ENCODE data around the gene MGST2. TPM values are rescaled to one million over a fixed set of nuclear protein-coding genes. Genes with fewer than 3 reads are reported as not detected.

MGST2 gene
- total RNA-seq, 3 donors from 2014 or later, result 1.5 to 2.2 (median 1.8) TPM

GRCh38 chr4:139738846-139739613 is 73.4 kb downstream of the MGST2 start:
- no peaks in the 10 kb centered on the region for H3K9me3 Mint-ChIP-seq
- peaks cover 9% of the 10 kb centered on the region for H3K4me1 Mint-ChIP-seq (ENCODE audit: low read depth)
- DNase-seq (no peak), ATAC-seq (no peak)
- peaks cover 30% of the 10 kb centered on the region for H3K27me3 Mint-ChIP-seq (ENCODE audit: low read depth)
- no peaks in the 10 kb centered on the region for H3K36me3 Mint-ChIP-seq (ENCODE audit: insufficient read depth)
- no peak overlapping the region for H3K4me3 Mint-ChIP-seq

DNA sequence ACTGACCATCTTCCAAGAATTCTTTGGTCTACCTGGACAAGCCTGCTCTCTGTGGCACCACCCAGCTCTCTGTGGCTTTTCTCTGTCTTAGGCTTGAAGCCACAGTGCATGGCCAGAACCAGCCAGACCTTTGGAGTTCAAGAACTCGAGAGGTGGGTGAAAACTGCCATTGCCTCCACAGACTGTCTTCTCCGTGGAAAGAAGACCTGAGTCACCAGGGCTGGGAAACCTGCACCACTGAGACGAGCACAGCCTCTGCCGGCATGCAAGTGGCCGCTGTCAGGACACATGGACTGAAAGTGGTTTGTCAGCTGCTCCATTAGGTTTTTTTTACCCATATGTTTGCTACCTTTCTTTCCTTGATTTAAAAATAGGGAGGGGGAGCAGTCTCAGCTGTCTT is 74.5 kb downstream of the MGST2 start:
- DNase-seq (no peak), ATAC-seq (no peak)
- Mint-ChIP-seq H3K27me3 (ENCODE audit: low read depth) (peaks cover 24% of the 10 kb centered on the region), H3K4me1 (ENCODE audit: low read depth) (peaks cover 3% of the 10 kb centered on the region), H3K9me3 (no peaks in the 10 kb centered on the region), H3K4me3 (no peak overlapping the region), H3K36me3 (ENCODE audit: insufficient read depth) (no peaks in the 10 kb centered on the region)

DNA sequence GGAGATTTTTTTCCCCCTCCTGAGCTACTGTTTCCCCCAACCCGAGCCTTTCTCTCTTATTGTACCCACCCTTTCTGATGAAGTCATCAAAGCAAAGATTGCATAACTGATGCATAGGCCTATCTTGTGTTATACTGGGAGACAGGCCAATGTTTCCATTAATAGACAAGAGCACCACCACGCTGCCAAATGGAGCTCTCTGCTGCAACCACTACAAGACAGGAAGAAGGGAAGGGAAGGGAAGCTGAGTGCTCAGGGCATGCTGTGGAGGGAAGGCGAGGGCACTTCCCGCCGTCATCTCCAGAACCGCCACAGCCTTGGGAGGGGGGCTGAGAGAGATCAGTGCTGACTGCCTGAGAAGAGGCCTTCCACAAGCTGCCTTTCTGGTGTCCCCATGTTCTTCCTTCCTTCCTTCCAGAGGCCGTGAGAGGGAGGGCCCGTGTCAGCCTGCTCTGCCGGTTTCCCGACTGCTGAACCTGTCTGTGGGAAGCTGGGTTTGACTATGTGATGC is 75.0 kb downstream of the MGST2 start:
- Mint-ChIP-seq H3K9me3 (no peaks in the 10 kb centered on the region), H3K4me3 (no peak overlapping the region), H3K27me3 (ENCODE audit: low read depth) (peaks cover 23% of the 10 kb centered on the region), H3K36me3 (ENCODE audit: insufficient read depth) (no peaks in the 10 kb centered on the region), H3K4me1 (ENCODE audit: low read depth) (peaks cover 3% of the 10 kb centered on the region)
- no peak for DNase-seq
- ATAC-seq, result no peak

DNA sequence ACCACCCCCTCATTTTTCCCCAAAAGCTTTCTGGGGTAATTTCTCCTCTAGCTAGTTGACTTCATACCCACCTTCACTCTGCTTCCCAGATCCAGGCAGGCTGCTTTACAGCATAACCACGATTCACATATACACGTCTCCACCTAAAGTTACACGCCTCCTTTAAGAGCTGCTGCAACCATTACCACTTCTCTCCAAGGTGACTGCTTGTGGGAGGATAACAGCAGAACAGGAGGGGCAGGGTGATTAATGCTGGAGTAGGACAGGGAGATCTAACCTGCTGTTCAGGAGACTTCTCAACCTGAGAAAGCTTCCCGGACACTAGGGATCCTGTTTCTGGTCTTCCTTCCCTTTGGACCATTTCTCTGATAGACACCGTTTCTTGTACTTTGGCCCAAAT is 77.4 kb downstream of the MGST2 start:
- Mint-ChIP-seq H3K27me3 (ENCODE audit: low read depth) (peaks cover 6% of the 10 kb centered on the region), H3K4me3 (no peak overlapping the region), H3K4me1 (ENCODE audit: low read depth) (no peaks in the 10 kb centered on the region), H3K36me3 (ENCODE audit: insufficient read depth) (peaks cover 2% of the 10 kb centered on the region), H3K9me3 (no peaks in the 10 kb centered on the region)
- ATAC-seq, result no peak
- no peak for DNase-seq

- H3K4me3 Mint-ChIP-seq, result no peak overlapping the region
- no peaks in the 10 kb centered on the region for H3K4me1 Mint-ChIP-seq (ENCODE audit: low read depth)
- ATAC-seq, result no peak
- DNase-seq, result no peak
- peaks cover 2% of the 10 kb centered on the region for H3K27me3 Mint-ChIP-seq (ENCODE audit: low read depth)
- no peaks in the 10 kb centered on the region for H3K9me3 Mint-ChIP-seq
- peaks cover 2% of the 10 kb centered on the region for H3K36me3 Mint-ChIP-seq (ENCODE audit: insufficient read depth)
Observed at GRCh38 chr4:139744232-139744631, 78.6 kb downstream of the MGST2 start.

DNA sequence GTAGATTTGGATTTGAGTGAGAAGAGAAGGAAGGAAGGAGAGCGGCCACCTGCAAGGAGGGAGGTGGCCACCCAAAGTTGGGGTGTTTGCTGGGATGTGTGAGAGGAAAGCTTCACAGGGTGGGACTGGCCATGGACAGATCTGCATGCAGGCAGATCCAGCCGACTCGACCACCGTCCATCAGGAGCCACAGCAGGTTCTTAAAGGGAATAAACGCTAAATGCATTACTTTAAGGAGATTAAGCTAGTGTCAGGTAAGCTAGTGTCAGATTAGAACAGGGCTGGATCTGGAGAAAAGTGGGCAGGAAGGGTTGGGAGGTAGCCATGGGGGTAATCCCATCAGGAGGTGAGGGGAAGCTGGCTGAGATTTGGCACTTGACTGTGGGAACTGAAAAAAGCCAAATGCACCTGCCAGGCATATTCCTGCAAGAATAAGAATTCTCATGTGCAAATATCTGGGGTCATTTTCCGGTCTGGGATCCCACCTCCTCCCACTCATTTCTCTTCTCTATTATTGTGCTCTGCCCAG is 79.6 kb downstream of the MGST2 start:
- ATAC-seq (no peak), DNase-seq (no peak)
- Mint-ChIP-seq H3K27me3 (ENCODE audit: low read depth) (peaks cover 2% of the 10 kb centered on the region), H3K36me3 (ENCODE audit: insufficient read depth) (peaks cover 2% of the 10 kb centered on the region), H3K9me3 (no peaks in the 10 kb centered on the region), H3K4me1 (ENCODE audit: low read depth) (no peaks in the 10 kb centered on the region), H3K4me3 (no peak overlapping the region)

DNA sequence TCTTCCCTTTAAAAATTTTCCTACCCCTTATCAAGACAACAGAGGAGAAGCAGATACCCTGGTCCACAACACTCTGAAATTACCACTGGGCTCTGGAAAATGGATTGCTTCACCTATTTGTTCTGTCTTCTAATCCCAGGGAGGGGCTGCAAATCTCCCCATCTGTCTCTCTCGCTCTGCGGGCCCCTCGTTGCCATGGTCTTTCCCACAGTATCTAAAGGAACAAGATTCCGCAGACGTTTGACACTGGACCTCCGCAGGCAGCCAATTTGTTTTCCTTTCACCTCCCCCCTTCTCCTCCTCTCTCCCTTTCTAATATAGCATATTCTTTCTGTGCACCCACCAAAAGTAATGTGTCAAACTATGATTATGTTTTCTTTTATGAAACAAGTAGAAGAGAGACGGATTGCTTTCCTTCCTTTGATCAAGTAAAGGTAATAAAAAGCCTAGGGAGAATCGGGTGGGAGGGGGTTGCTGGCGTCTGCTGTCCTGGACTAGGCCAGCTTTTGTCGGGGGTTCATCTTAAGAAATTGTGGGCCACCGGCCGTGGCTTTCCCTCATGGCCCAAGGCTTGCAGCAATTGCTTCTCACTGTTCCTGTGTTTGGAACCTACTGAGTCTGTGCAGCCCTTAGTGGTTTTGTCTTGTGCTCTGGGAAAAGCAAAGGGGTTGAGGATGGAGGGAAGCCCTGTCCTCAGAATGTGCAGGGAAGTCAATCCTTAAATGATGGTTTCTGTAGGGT is 81.0 kb downstream of the MGST2 start:
- no peaks in the 10 kb centered on the region for H3K9me3 Mint-ChIP-seq
- ATAC-seq, result no peak
- peaks cover 2% of the 10 kb centered on the region for H3K36me3 Mint-ChIP-seq (ENCODE audit: insufficient read depth)
- H3K4me3 Mint-ChIP-seq, result no peak overlapping the region
- peaks cover 2% of the 10 kb centered on the region for H3K27me3 Mint-ChIP-seq (ENCODE audit: low read depth)
- no peak for DNase-seq
- no peaks in the 10 kb centered on the region for H3K4me1 Mint-ChIP-seq (ENCODE audit: low read depth)

DNA sequence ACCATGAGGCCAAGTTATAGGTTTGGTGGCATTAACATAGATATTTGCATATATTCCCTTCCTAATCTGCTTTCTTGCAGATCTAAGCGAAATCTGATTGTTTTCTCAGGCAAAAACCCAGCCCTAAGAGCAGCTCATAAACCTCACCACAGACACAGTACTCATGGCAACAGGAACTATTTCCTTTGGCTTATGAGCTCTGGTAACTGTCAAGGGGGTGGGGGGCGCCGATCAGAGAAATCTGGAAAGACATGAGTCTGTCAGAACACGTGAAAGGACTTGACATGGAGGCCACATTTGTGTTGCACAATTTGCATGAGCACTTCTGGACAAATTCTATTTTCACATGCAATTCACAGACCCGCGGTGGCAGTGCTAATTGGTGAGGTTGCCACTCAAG is 83.7 kb downstream of the MGST2 start:
- no peak overlapping the region for H3K4me3 Mint-ChIP-seq
- peaks cover 2% of the 10 kb centered on the region for H3K36me3 Mint-ChIP-seq (ENCODE audit: insufficient read depth)
- no peaks in the 10 kb centered on the region for H3K9me3 Mint-ChIP-seq
- H3K27me3 Mint-ChIP-seq (ENCODE audit: low read depth), result peaks cover 2% of the 10 kb centered on the region
- DNase-seq (no peak), ATAC-seq (no peak)
- H3K4me1 Mint-ChIP-seq (ENCODE audit: low read depth), result no peaks in the 10 kb centered on the region

DNA sequence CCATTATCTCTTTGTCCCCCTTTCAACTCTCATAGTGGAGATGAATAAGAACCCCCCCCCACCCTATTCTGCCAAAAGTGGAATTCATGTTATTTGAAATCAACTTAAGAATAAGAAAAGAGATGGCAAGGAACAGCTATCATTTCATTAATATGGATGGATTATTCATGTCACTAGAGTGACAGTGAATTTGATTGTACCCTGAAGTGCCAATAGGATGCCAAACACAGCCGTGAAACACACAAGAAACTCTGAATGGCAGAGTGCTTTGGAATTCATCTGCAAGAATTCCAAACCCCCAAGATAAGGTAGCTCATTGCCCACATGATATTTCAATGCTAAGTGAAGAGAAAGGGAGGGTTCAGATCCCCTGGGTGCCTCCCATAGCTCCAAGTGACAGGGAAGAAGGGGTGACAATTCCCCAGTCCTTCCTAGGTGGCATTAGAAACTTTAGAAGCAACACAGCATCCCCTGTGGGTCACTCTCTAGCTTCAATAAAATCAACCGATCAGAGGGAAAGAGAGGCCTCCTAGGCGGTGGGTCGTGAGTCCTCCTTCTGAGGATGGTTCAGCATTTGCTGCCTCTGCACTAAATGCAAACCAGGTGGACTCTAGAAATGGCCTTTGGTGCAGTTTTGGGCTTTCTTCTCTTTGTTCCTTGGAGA is 84.3 kb downstream of the MGST2 start:
- Mint-ChIP-seq H3K36me3 (ENCODE audit: insufficient read depth) (peaks cover 2% of the 10 kb centered on the region), H3K4me1 (ENCODE audit: low read depth) (no peaks in the 10 kb centered on the region), H3K9me3 (no peaks in the 10 kb centered on the region), H3K27me3 (ENCODE audit: low read depth) (peaks cover 2% of the 10 kb centered on the region), H3K4me3 (no peak overlapping the region)
- no peak for DNase-seq
- ATAC-seq, result no peak

- Mint-ChIP-seq H3K27me3 (ENCODE audit: low read depth) (no peaks in the 10 kb centered on the region), H3K9me3 (no peaks in the 10 kb centered on the region), H3K4me3 (no peak overlapping the region), H3K4me1 (ENCODE audit: low read depth) (no peaks in the 10 kb centered on the region), H3K36me3 (ENCODE audit: insufficient read depth) (no peaks in the 10 kb centered on the region)
- ATAC-seq, result no peak
- no peak for DNase-seq
Observed at GRCh38 chr4:139753686-139754085, 88.1 kb downstream of the MGST2 start.

Other genes with a start within 250 kb of the MGST2 start
- gene RAB33B, start 211.7 kb upstream of the MGST2 start, total RNA-seq, result 1 to 10 TPM; 5.1 to 5.6 (median 5.5) TPM
- 10 to 100 TPM; 11.1 to 16.6 (median 14.5) TPM for gene SETD7, start 109.6 kb upstream of the MGST2 start, total RNA-seq

Data from activated T-cell treated with anti-CD3 and anti-CD28 coated beads, Interleukin-2, amount 50 U/mL, for 4 hours (primary cell).